H1 (cell line): ENCODE measurements around the gene TRAPPC11. TPM values are rescaled to one million over a fixed set of nuclear protein-coding genes. Genes with fewer than 3 reads are reported as not detected.

Source experiments
- CTCF ChIA-PET: fragments of 300-600 bp; sonication (Branson Sonifier 250); formaldehyde crosslinking; loops from one replicate; lab custom pipeline; 2021; ENCODE audit not compliant: partially characterized antibody; lab: Charles Lee
- POLR2A ChIA-PET: fragments of 300-600 bp; sonication (Branson Sonifier 250); formaldehyde crosslinking; loops from one replicate; lab custom pipeline; 2021; ENCODE audit warnings: inconsistent platforms; ENCODE audit not compliant: partially characterized antibody; lab: Charles Lee
- DNase-seq, 2 experiments: peaks; one replicate each; pipeline versions ENCODE4 v3.0.0 to v3.0.0-alpha.2; 2010 to 2022; ENCODE audit warnings: low spot score in 2 of 2, low read depth in 1 of 2, mixed read lengths in 1 of 2
- FAIRE-seq: peaks from 2 replicates; lab custom pipeline; 2011; peaks lifted over from hg19 to GRCh38; lab: Jason Lieb, UNC
- H2AFZ ChIP-seq: 2 replicates; pipeline ENCODE4 v1.8.1; 2012; ENCODE audit warnings: low read length, inconsistent platforms
- H2AK5ac ChIP-seq: 2 replicates; pipeline ENCODE4 v1.6.1; 2013; ENCODE audit warnings: low read depth, low read length
- H2BK120ac ChIP-seq: replicated peaks from 2 replicates; pipeline ENCODE3; 2013; ENCODE audit warnings: low read depth, low read length, inconsistent platforms
- H2BK12ac ChIP-seq: 2 replicates; pipeline ENCODE4 v1.6.1; 2013; ENCODE audit warnings: low read depth, low read length
- H2BK15ac ChIP-seq: 2 replicates; pipeline ENCODE4 v1.6.1; 2013; ENCODE audit warnings: low read length
- H2BK20ac ChIP-seq: 2 replicates; pipeline ENCODE4 v1.6.1; 2013; ENCODE audit warnings: low read length
- H2BK5ac ChIP-seq: 2 replicates; pipeline ENCODE4 v1.6.1; 2013; ENCODE audit warnings: low read depth, low read length
- H3K14ac ChIP-seq: 2 replicates; pipeline ENCODE4 v1.6.1; 2013; ENCODE audit warnings: inconsistent platforms; ENCODE audit not compliant: insufficient read length
- H3K18ac ChIP-seq: 2 replicates; pipeline ENCODE4 v1.6.1; 2013; ENCODE audit warnings: low read length; ENCODE audit errors: extremely low read depth
- H3K23ac ChIP-seq: 2 replicates; pipeline ENCODE4 v1.6.1; 2013; ENCODE audit warnings: inconsistent platforms; ENCODE audit not compliant: insufficient read length
- H3K23me2 ChIP-seq: 2 replicates; pipeline ENCODE4 v1.6.1; 2013; ENCODE audit warnings: low read depth, low read length
- H3K27ac ChIP-seq: 2 replicates; pipeline ENCODE4 v1.6.1; 2011; ENCODE audit warnings: low read depth, low read length, inconsistent platforms
- H3K27me3 ChIP-seq, 4 experiments: replicated peaks in 1 of 4; 1 replicate in 1 of 4; 2 replicates in 3 of 4; pipeline versions ENCODE4 v1.6.1 to v1.8.1; 2011 to 2013; ENCODE audit warnings: low read length in 3 of 4, mild to moderate bottlenecking in 3 of 4, inconsistent platforms in 2 of 4, mixed read lengths in 2 of 4, moderate library complexity in 1 of 4; ENCODE audit not compliant: control insufficient read depth in 3 of 4, insufficient read depth in 3 of 4; ENCODE audit errors: extremely low read depth in 1 of 4
- H3K36me3 ChIP-seq, 4 experiments: 2 replicates each; pipeline versions ENCODE4 v1.6.1 to v1.8.1; 2011 to 2013; ENCODE audit warnings: mild to moderate bottlenecking in 4 of 4, low read length in 3 of 4, moderate library complexity in 2 of 4, control low read depth in 1 of 4, inconsistent platforms in 1 of 4; ENCODE audit not compliant: insufficient read depth in 4 of 4, control insufficient read depth in 2 of 4
- H3K4ac ChIP-seq: replicated peaks from 2 replicates; pipeline ENCODE3; 2013; ENCODE audit warnings: low read length, low read depth, mixed read lengths, inconsistent platforms; ENCODE audit not compliant: insufficient read length
- H3K4me1 ChIP-seq, 4 experiments: replicated peaks in 1 of 4; 1 replicate in 1 of 4; 2 replicates in 3 of 4; pipeline versions ENCODE4 v1.6.1 to v1.8.1; 2011 to 2013; ENCODE audit warnings: low read length in 3 of 4, inconsistent platforms in 2 of 4, mixed read lengths in 1 of 4; ENCODE audit not compliant: insufficient read depth in 4 of 4, control insufficient read depth in 3 of 4
- H3K4me2 ChIP-seq, 2 experiments: 2 replicates each; pipeline versions ENCODE4 v1.6.1 to v1.8.1; 2011 to 2013; ENCODE audit warnings: low read depth in 2 of 2, low read length in 2 of 2, control low read depth in 1 of 2, inconsistent platforms in 1 of 2, mild to moderate bottlenecking in 1 of 2; ENCODE audit not compliant: insufficient read depth in 1 of 2
- H3K4me3 ChIP-seq, 4 experiments: fragments of 200-600, 300-600 bp in 1 of 4; sonication (generic), shearing (Covaris generic), sonication (Bioruptor Twin) in 1 of 4; 2 replicates each; pipeline versions ENCODE4 v1.5.1 to v1.8.1; 2011 to 2016; ENCODE audit warnings: low read length in 4 of 4, low read depth in 3 of 4, control low read depth in 2 of 4, inconsistent platforms in 2 of 4, mild to moderate bottlenecking in 2 of 4, mixed read lengths in 1 of 4, moderate library complexity in 1 of 4; ENCODE audit not compliant: insufficient read depth in 2 of 4; ENCODE audit errors: extremely low read depth in 1 of 4
- H3K56ac ChIP-seq: replicated peaks from 2 replicates; pipeline ENCODE3; 2013; ENCODE audit warnings: low read depth, mild to moderate bottlenecking, mixed read lengths, low read length, inconsistent platforms; ENCODE audit not compliant: insufficient read length
- H3K79me1 ChIP-seq: 2 replicates; pipeline ENCODE4 v1.6.1; 2013; ENCODE audit warnings: low read depth, low read length, control low read depth
- H3K79me2 ChIP-seq, 2 experiments: 2 replicates each; pipeline versions ENCODE4 v1.6.1 to v1.8.1; 2012 to 2013; ENCODE audit warnings: low read length in 2 of 2, mild to moderate bottlenecking in 2 of 2, inconsistent platforms in 1 of 2; ENCODE audit not compliant: insufficient read depth in 2 of 2, control insufficient read depth in 1 of 2
- H3K9ac ChIP-seq, 4 experiments: replicated peaks in 1 of 4; 1 replicate in 1 of 4; 2 replicates in 3 of 4; pipeline versions ENCODE4 v1.6.1 to v1.8.1; 2011 to 2013; ENCODE audit warnings: low read depth in 3 of 4, low read length in 3 of 4, control low read depth in 2 of 4, mild to moderate bottlenecking in 2 of 4, moderate library complexity in 2 of 4, inconsistent platforms in 1 of 4; ENCODE audit errors: extremely low read depth in 1 of 4
- H3K9me3 ChIP-seq, 2 experiments: 2 replicates each; pipeline versions ENCODE4 v1.6.1 to v1.8.1; 2012 to 2013; ENCODE audit warnings: mild to moderate bottlenecking in 2 of 2, moderate library complexity in 2 of 2, control low read depth in 1 of 2, inconsistent platforms in 1 of 2, low read depth in 1 of 2, low read length in 1 of 2, mixed read lengths in 1 of 2; ENCODE audit not compliant: insufficient read depth in 2 of 2
- H4K20me1 ChIP-seq, 2 experiments: replicated peaks in 1 of 2; 2 replicates each; pipeline versions ENCODE3 to v1.8.1; 2011 to 2013; ENCODE audit warnings: inconsistent platforms in 2 of 2, low read length in 2 of 2, mild to moderate bottlenecking in 1 of 2; ENCODE audit not compliant: insufficient read depth in 2 of 2, control insufficient read depth in 1 of 2
- H4K5ac ChIP-seq: 2 replicates; pipeline ENCODE4 v1.6.1; 2013; ENCODE audit warnings: low read length, low read depth, mixed read lengths, inconsistent platforms; ENCODE audit not compliant: insufficient read length
- H4K8ac ChIP-seq: 2 replicates; pipeline ENCODE4 v1.8.0; 2013; ENCODE audit warnings: mild to moderate bottlenecking, moderate library complexity, low read length, inconsistent platforms; ENCODE audit not compliant: insufficient read depth; ENCODE audit errors: extremely low read depth
- H4K91ac ChIP-seq: replicated peaks from 2 replicates; pipeline ENCODE3; 2013; ENCODE audit warnings: low read length, mixed read lengths, inconsistent platforms; ENCODE audit not compliant: insufficient read length
- RAD21 ChIP-seq, 2 experiments: IDR thresholded peaks in 1 of 2; conservative IDR thresholded peaks in 1 of 2; 2 replicates each; pipeline ENCODE4 v1.6.1; 2011; ENCODE audit warnings: low read depth in 2 of 2, low read length in 2 of 2, improper control_type of control experiment in 1 of 2, inconsistent platforms in 1 of 2, mild to moderate bottlenecking in 1 of 2, moderate library complexity in 1 of 2
- RXRA ChIP-seq: IDR thresholded peaks from 2 replicates; pipeline ENCODE4 v1.6.1; 2011; ENCODE audit warnings: low read depth, mild to moderate bottlenecking, low read length, moderate library complexity; ENCODE audit not compliant: insufficient read depth
- WGBS, 2 experiments: shearing (Covaris generic) in 1 of 2; methylation state at CpG; one replicate each; pipeline versions ENCODE4 v1.1.6 to v1.1.7; 2013 to 2015; ENCODE audit warnings: low lambda C conversion rate in 2 of 2, mixed read lengths in 2 of 2, inconsistent platforms in 1 of 2, low coverage in 1 of 2, missing lambda C conversion rate in 1 of 2; ENCODE audit not compliant: insufficient replicate concordance in 2 of 2, insufficient coverage in 1 of 2, insufficient read length in 1 of 2; ENCODE audit errors: extremely low coverage in 1 of 2, missing lambda C conversion rate in 1 of 2; 5-methylcytosine and 5-hydroxymethylcytosine counted together
- polyA plus RNA-seq, 7 experiments: library from polyadenylated mRNA; depleted of rRNA in 3 of 7; stranded (reverse) in 5 of 7; unstranded in 2 of 7; fragments of >200 nt in 5 of 7; fragments of 200-250 nt in 2 of 7; gene quantifications; 1 replicate in 5 of 7; 2 replicates in 1 of 7; 4 replicates in 1 of 7; pipeline versions ENCODE4 v1.2.1 to v1.2.3, GENCODE V29; 2011 to 2013; ENCODE audit warnings: missing spikeins in 2 of 7, mixed read lengths in 2 of 7
- total RNA-seq: library from RNA; stranded (reverse); fragmentation: NEBNext Ultra II Directional; extraction: Animal tissue kit (Norgen Biotek cat#: 25700); gene quantifications from 2 replicates; pipeline ENCODE4 v1.2.1, GENCODE V29; 2021
- TF ChIP-seq, protein P1 (sequence below), 3 experiments: IDR thresholded peaks; 1 replicate in 2 of 3; 2 replicates in 1 of 3; pipeline versions ENCODE4 v1.5.1 to v1.6.1; 2011; ENCODE audit warnings: low read length in 3 of 3, mild to moderate bottlenecking in 3 of 3, inconsistent platforms in 2 of 3, low read depth in 1 of 3, moderate library complexity in 1 of 3; ENCODE audit not compliant: insufficient read depth in 1 of 3; ENCODE audit errors: control extremely low read depth in 1 of 3

The TRAPPC11 gene
- total and polyA plus RNA-seq, 2 of the 8 experiments (the other 6 are each of a cell fraction or from before 2014, with no cell fraction given) = 19.2 to 25.9 TPM

DNA sequence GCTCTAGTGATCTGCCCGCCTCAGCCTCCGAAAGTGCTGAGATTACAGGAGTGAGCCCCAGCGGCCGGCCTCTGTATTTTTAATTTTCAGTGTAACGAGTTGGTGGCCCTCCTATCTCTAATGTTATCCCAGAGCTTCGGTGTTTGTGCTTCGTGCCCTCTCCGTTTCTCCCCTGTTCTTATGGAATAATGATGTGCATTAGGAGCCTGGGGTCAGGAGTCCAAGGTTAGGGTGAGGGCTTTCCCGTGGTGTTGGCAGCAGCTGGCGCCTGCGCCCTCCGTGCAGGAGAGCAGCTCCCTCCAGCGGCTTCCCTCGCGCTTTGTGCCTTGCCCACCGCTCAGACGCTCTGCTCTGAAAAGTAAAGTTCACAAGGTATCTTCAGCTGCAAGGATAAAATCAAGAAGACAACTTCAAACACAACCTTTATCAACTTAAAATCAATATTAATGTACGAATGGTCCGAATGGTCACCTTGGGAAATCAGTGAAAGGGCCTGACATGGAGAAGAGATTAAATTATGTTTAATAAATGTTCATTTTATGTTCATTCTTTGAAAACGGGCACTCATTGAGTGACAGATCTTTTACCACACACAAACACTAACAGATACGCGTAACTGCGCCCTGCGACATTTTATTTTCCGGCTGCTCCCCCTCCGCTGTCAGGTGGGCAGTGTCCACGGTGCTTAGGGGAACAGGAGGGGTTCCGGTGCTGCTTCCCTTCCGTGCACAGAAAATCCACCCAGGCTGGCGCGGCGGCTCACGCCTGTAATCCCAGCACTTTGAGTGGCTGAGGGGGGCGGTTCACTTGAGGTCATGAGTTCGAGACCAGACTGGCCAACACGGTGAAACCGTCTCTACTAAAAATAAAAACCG, 62.4 kb downstream of the TRAPPC11 start:
- H2BK5ac ChIP-seq = no peak overlapping the region
- H3K14ac ChIP-seq = no peak overlapping the region

More for the DNA sequence above, 62.4 kb downstream of the TRAPPC11 start:
- FAIRE-seq = no peak
- TF ChIP-seq RAD21 (IDR thresholded peaks at IDR 0.05 in 1 of 2, conservative IDR thresholded peaks at IDR 0.05 in 1 of 2; ENCODE audit: low read depth in 2 of 2, low read length in 2 of 2) (peak; percentile 59 to 66), RXRA (no peak)
- TF ChIP-seq, protein P1, sequence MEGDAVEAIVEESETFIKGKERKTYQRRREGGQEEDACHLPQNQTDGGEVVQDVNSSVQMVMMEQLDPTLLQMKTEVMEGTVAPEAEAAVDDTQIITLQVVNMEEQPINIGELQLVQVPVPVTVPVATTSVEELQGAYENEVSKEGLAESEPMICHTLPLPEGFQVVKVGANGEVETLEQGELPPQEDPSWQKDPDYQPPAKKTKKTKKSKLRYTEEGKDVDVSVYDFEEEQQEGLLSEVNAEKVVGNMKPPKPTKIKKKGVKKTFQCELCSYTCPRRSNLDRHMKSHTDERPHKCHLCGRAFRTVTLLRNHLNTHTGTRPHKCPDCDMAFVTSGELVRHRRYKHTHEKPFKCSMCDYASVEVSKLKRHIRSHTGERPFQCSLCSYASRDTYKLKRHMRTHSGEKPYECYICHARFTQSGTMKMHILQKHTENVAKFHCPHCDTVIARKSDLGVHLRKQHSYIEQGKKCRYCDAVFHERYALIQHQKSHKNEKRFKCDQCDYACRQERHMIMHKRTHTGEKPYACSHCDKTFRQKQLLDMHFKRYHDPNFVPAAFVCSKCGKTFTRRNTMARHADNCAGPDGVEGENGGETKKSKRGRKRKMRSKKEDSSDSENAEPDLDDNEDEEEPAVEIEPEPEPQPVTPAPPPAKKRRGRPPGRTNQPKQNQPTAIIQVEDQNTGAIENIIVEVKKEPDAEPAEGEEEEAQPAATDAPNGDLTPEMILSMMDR (IDR thresholded peaks at IDR 0.05; ENCODE audit: control extremely low read depth in 1 of 3, insufficient read depth in 1 of 3, low read depth in 1 of 3, low read length in 3 of 3) = peak; percentile 31 to 60 (median 48); a peak in 3 of 4 replicates
- no peak overlapping the region for H3K27ac ChIP-seq
- H3K23ac ChIP-seq = no peak overlapping the region
- H3K79me2 ChIP-seq = no peaks in the 10 kb centered on the region
- POLR2A ChIA-PET = no interaction called here
- H2AFZ ChIP-seq = no peak overlapping the region; the same call in 1 of the 2 replicates
- no peaks in the 10 kb centered on the region for H4K20me1 ChIP-seq
- peaks cover 2% of the 10 kb centered on the region; the same call in 1 of the 2 replicates for H3K23me2 ChIP-seq
- 72% methylated on average over 38 of the region's 38 CpGs; no CpG with 5 or more reads in 1 of the 2 experiments for WGBS, 2 experiments
- CTCF ChIA-PET = interaction anchor here (0.7 to 2.2 kb wide), 4 partner anchors 8 to 378 kb away, joined by 3 to 6 read pairs (median 3); no protein-coding TSS in a partner anchor
- no peak overlapping the region for H3K4ac ChIP-seq
- H4K8ac ChIP-seq = no peak overlapping the region; the same call in 1 of the 2 replicates
- no peak overlapping the region for H2BK12ac ChIP-seq
- no peaks in the 10 kb centered on the region for H3K9me3 ChIP-seq
- no peak overlapping the region for H3K18ac ChIP-seq
- H2BK20ac ChIP-seq = no peak overlapping the region
- peaks cover 0 to 6% (median 3%) of the 10 kb centered on the region in 4 experiments; a peak in 4 of 7 replicates for H3K4me1 ChIP-seq
- H2BK120ac ChIP-seq = no peak overlapping the region
- no peak overlapping the region for H3K4me2 ChIP-seq
- no peaks in the 10 kb centered on the region for H3K36me3 ChIP-seq
- peak; percentile 10 to 61 for DNase-seq
- H4K5ac ChIP-seq = no peak overlapping the region
- H3K56ac ChIP-seq = no peak overlapping the region
- H4K91ac ChIP-seq = no peak overlapping the region
- no peak overlapping the region for H2AK5ac ChIP-seq
- no peaks in the 10 kb centered on the region; a peak in 2 of 7 replicates for H3K27me3 ChIP-seq
- no peak overlapping the region for H2BK15ac ChIP-seq
- no peaks in the 10 kb centered on the region for H3K79me1 ChIP-seq
- H3K4me3 ChIP-seq = no peak overlapping the region
- no peak overlapping the region for H3K9ac ChIP-seq
